HG02588 (cell line): Measurements from ENCODE around the gene ALPL.

Source experiments
- ATAC-seq: cut with Tn5 transposase; IDR thresholded peaks from one replicate; pipeline ENCODE4 v1.9.1; 2021; ENCODE audit warnings: mild to moderate bottlenecking, moderate library complexity; ENCODE audit not compliant: unreplicated experiment

Gene ALPL

DNA sequence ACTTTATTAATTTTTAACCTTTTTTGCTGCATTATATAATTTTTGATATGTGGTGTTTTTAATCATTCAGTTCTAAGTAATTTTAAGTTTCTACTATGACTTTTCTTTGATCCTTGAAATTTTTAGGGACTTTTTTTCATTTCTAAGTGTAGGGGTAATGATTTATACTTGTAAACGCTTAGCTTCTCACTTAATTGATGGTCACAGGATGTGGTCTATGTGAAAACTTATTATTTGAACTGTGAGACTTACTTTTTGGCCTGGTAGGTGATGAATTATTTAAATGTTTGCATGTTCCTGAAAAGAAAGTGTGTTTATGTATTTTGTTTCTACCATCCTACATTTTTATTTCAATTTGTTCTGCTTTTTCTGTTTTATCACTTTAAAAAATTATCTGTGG, 17.2 kb downstream of the ALPL start:
- no peak for ATAC-seq

GRCh38 chr1:21530368-21531016, 21.3 kb downstream of the ALPL start:
- no peak for ATAC-seq

GRCh38 chr1:21531241-21531640, 22.0 kb downstream of the ALPL start:
- ATAC-seq = no peak

DNA sequence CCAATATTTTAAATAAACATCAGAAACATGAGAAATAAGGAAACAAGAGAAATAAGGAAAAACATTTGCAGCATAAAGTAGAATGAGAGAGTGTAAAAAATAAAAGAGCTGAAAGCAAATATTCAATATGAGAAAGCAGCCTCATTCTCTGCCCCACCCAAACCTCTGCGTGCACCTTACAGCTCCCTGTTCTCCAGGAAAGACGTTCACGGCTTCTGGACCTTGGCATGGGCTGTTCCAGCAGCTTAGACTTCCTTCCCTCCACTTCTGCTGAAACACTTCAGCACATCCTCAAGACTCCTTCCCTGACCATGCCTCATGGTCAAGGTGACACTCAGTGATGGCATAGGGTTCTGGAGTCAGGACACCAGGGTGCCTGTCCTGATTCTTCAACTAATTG, 23.3 kb downstream of the ALPL start:
- no peak for ATAC-seq

GRCh38 chr1:21532992-21533534, 23.8 kb downstream of the ALPL start:
- no peak for ATAC-seq

- ATAC-seq = no peak
Observed at GRCh38 chr1:21534146-21534545, 24.9 kb downstream of the ALPL start.

DNA sequence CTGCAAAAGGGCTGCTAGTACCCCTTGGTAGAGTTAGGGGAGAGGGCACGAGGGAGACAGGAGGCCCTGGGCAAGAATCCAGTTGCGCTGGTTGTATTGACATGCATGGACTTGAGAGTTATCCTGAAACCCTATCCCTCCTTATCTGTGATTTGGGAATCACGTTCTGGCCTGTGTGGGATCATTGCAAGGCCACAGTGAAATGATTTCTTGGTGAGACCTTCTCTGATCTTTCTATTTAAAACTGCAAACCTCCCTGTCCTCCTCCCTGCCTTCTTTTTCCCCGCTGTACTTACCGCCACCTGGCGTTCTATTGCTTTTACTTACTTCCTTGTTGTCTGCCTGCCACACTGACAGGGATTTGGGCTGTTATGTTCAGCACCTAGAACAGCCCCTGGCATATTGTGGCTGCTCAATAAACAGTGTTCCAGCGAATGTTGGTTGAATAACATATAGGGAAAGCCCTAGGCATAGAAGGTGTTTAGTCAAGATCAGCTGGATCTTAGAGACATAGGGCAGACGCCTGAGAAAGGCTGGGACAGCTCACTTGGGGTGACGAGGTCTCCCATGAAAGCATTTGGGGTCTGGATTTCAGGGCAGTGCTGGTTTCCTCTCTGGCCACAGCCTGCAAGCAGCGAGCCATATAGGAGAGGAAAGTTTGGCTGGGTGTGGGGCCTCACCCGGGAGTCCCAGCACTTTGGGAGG, 25.6 kb downstream of the ALPL start:
- no peak for ATAC-seq

DNA sequence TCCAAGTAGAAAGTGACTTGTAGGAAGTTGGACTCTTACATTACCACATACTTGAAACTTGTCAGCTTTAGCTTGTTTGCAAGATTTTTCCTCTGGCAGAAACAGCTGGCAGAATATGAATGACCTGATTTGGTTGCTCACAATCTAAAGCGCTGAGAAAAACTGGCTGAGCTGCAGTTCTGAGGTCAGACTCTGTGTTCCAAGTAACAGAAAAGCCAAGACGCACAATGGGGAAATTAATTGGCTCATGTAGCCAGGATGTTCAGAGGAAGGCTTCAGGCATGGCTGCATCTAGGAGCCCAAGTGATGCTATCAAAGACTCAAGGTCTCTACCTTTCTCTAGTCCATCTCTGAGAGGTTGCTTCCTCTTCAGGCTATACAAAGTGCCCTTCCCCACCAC, 27.0 kb downstream of the ALPL start:
- no peak for ATAC-seq

- no peak for ATAC-seq
Observed at GRCh38 chr1:21537511-21537931, 28.3 kb downstream of the ALPL start.

- ATAC-seq = no peak
Observed at GRCh38 chr1:21537932-21538630, 28.9 kb downstream of the ALPL start.

DNA sequence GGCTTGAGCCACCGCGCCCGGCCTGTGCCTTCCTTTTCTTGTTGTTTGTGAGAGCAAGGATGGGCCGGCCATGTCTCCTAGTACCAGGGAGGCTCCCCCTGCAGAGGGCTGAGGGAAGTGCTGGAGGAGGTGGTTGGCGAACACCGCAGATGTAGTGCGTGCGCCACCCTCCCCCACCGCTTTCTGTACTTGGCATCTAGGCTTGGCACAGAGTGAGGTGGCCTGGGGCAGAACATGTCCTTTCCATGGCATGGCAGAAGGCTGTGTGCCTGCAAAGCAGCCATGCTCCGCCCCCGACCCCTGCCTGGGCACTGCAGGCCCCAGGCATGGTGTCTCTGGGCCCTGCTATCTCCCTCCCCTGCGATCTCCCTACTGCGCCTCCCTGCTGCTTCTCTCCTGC, 30.7 kb downstream of the ALPL start:
- no peak for ATAC-seq

- no peak for ATAC-seq
Observed at GRCh38 chr1:21541329-21541728, 32.1 kb downstream of the ALPL start.

GRCh38 chr1:21541835-21542234, 32.6 kb downstream of the ALPL start:
- ATAC-seq = no peak

DNA sequence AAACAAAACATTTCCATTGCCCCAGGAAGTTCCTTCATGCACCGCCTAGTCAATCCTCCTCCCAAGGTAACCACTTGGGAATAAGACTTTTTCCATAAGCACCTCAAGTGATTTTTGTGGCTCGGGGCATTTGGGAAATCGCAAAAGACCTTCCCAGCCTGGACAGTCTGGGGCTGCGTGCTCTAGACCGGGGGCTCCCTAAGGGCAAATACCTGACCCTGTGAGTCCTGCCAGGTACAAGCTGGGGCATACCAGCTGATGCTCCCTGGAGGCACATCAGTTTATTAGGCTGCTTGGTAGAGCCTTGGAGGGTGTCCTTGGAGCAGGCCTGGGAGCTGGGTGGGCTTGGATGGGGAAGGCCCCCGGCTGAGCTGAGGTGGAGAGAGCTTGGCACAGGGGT, 34.4 kb downstream of the ALPL start:
- ATAC-seq = no peak

- no peak for ATAC-seq
Observed at GRCh38 chr1:21544095-21544494, 34.9 kb downstream of the ALPL start.

DNA sequence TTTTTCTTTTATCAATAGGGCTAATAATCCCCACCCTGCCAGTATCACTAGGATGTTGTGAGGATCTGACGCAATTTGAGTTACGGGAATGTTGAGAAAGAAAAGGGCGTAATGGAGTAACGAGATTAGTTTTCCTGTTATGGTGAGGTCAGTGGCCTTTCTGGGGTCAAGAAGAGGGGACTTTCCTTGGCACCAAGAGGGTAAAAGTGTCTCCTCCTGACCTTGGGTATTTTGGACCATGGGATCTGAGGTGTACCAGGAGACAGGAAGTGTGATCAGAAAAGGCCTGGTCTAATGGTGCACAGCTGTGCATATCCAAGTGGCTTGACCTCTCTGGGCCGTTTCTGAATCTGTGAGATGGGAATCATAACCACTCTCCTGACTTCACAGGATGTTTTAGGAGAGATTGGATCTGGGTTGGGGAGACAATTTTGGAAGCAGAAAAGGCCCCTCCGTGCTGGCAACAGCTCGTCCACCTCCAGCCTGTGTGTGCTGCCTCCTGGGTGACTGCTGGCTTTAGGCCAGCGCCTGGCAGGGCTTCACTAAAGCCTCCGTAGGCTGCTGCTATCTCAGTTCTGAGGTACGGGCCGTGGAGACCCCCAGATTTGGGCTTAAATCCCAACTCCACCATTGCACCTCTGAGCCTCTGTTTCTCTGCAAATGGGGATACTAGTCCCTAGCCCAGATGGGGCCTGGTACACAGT, 37.1 kb downstream of the ALPL start:
- ATAC-seq = no peak

DNA sequence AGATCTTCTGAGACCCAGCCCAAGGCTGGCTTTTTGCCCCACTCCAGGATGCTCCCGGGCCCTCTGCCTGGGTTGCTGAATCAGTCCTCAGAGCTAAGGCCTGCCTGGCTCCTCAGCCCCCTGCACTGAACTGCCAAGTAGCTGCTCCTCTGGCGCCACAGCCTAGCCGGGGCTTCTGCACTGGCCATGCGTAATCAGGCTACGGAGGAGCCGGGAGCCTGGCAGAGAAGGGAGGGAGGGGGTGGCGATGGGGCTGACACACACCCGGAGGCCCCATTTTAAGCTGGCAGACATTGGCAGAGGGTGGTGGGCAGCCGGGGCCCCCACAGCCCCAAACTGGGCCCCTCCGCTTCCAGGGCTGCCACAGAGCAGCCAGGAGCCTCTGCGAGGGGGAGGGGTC, 38.7 kb downstream of the ALPL start:
- ATAC-seq = no peak

DNA sequence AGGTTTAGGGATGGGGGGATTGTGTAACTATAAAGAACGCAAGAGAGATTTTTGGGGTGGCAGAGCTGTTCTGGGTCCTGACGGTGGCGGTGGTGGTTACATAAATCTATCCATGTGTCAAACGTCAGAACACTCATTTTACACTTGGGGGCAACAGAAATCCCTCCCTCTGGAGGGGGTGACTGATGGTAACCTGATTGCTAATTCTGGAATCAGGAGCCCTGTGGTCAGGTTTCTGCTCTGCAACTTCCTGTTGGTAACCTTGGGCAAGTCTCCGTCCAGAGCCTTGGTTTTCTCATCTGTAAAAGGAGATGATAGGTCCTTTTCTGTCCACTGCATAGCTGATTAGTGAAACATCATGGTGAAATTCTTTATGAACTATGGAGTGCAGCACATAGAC, 40.9 kb downstream of the ALPL start:
- no peak for ATAC-seq

- ATAC-seq = no peak
Observed at GRCh38 chr1:21550866-21551475, 41.7 kb downstream of the ALPL start.

DNA sequence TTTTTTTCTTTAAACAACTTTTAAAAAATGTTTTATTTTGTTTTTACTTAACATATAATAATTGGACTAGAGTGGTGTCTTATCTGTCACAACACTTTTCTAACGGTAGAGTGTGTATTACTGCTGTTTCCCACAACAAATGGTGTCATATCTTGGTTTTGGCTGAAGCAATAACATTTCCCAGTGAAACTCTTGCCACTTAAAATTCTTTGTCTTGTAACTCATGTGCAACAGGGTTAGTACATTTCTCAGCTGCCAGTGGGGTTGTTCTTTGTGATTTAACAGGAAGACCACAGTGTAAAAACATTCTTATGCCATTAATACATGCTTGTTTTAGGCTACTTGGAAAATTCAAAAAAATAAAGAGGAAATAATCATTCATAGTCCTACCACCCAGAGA, 43.5 kb downstream of the ALPL start:
- no peak for ATAC-seq
